Right lobe of liver (tissue), 4 donors: Measurements from ENCODE around the gene ZNF254.

ENCODE experiments used
- CTCF ChIP-seq, 4 donors: fragments of 200-600 bp in 3 of 4; fragments of 450-650 bp in 1 of 4; IDR thresholded peaks; one replicate each; pipeline versions ENCODE4 v1.5.1 to v1.8.0; 2016 to 2022; ENCODE audit warnings: antibody characterized with exemption in 4 of 4, mild to moderate bottlenecking in 2 of 4
- POLR2A ChIP-seq: fragments of 450-650 bp; IDR thresholded peaks from one replicate; pipeline ENCODE4 v1.6.1; 2017; ENCODE audit warnings: antibody characterized with exemption, mild to moderate bottlenecking
- donor health status: DM: no; HTN: no; CAD: no.
- donor health status: DM: no; HTN: no; CAD: no.
- donor health status: DM: no; HTN: yes; CAD: no.

- TF ChIP-seq CTCF (IDR thresholded peaks at IDR 0.05), result no peak
- no peak for TF ChIP-seq POLR2A
Observed at GRCh38 chr19:24178207-24178606, 91.2 kb downstream of the ZNF254 start.
